NB4 (cell line): Measurements from ENCODE around the gene SPEG.

Experiments used
- POLR2A ChIP-seq: IDR thresholded peaks from 2 replicates; pipeline ENCODE4 v1.6.1; 2011; ENCODE audit warnings: mild to moderate bottlenecking; ENCODE audit not compliant: insufficient read length; ENCODE audit errors: extremely low read depth
- TF ChIP-seq, protein P1 (sequence below): IDR thresholded peaks from one replicate; pipeline ENCODE4 v1.5.1; 2012; ENCODE audit warnings: low read depth, low read length
- TF ChIP-seq, protein P2 (sequence below): IDR thresholded peaks from 2 replicates; pipeline ENCODE4 v1.6.1; 2011; ENCODE audit warnings: low read depth, low read length

DNA sequence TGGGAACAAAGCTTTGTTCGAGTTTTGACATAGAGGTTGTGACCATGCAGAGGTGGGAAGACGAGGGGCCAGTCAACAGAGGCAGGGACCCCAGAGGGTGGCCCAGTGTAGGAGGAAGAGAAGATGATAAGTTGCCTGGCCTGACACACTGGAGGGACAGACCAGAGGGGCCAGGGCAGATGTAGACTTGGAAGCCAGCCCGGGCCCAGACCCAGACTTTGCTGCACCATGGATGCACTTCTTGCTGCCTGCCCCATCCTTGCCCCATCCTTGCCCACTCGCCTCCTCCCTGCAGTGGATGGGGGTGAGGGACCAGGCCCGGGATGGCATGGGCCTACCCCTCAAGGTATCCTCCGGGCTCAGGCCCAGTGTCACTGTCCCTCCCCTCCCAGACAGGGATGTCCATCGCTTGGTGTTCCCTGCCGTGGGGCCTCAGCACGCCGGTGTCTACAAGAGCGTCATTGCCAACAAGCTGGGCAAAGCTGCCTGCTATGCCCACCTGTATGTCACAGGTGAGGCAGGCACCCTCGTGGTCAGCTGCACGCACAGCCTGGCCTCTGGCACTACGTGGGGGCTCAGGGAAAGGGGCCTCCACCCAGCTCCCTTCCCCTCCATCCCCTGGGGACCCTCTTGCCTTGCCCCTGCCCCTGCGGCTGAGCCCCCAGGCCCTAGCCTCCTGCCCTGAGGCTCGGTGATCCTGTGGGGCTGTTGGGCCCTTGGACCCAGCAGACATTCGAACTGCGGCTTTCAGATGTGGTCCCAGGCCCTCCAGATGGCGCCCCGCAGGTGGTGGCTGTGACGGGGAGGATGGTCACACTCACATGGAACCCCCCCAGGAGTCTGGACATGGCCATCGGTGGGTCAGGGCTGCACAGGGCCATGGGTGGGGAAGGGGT, 37.1 kb downstream of the SPEG start:
- TF ChIP-seq, protein P1, sequence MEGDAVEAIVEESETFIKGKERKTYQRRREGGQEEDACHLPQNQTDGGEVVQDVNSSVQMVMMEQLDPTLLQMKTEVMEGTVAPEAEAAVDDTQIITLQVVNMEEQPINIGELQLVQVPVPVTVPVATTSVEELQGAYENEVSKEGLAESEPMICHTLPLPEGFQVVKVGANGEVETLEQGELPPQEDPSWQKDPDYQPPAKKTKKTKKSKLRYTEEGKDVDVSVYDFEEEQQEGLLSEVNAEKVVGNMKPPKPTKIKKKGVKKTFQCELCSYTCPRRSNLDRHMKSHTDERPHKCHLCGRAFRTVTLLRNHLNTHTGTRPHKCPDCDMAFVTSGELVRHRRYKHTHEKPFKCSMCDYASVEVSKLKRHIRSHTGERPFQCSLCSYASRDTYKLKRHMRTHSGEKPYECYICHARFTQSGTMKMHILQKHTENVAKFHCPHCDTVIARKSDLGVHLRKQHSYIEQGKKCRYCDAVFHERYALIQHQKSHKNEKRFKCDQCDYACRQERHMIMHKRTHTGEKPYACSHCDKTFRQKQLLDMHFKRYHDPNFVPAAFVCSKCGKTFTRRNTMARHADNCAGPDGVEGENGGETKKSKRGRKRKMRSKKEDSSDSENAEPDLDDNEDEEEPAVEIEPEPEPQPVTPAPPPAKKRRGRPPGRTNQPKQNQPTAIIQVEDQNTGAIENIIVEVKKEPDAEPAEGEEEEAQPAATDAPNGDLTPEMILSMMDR: no peak
- no peak for TF ChIP-seq POLR2A
- TF ChIP-seq, protein P2, sequence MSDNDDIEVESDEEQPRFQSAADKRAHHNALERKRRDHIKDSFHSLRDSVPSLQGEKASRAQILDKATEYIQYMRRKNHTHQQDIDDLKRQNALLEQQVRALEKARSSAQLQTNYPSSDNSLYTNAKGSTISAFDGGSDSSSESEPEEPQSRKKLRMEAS: no peak
